HCT116 (cell line): ENCODE measurements around the gene PDK4. TPM values are rescaled to one million over a fixed set of nuclear protein-coding genes. Genes with fewer than 3 reads are reported as not detected.

ENCODE experiments used
- ATAC-seq: fragments of 200-7000 bp; cut with Tn5 transposase; 2 replicates; pipeline ENCODE4 v1.9.1; 2020; ENCODE audit warnings: mild to moderate bottlenecking, moderate library complexity
- BruUV-seq: library from RNA; stranded (reverse); fragments of 400-500 nt; replicated peaks from 2 replicates; lab custom pipeline; 2021; lab: Mats Ljungman, UMichigan
- CTCF ChIA-PET: fragments of 300-600 bp; sonication (Branson Sonifier 250); formaldehyde crosslinking; loops from one replicate; lab custom pipeline; 2021; ENCODE audit warnings: antibody characterized with exemption; lab: Charles Lee
- POLR2A ChIA-PET: fragments of 300-600, 350-600 bp; sonication (Branson Sonifier 250); formaldehyde crosslinking; loops from one replicate; lab custom pipeline; 2021; ENCODE audit warnings: antibody characterized with exemption; lab: Charles Lee
- RAD21 ChIA-PET, 2 experiments: fragments of 300-600 bp; sonication (Branson Sonifier 250); formaldehyde crosslinking; loops; one replicate each; lab custom pipeline; 2023; ENCODE audit warnings: low total read pairs in 2 of 2; ENCODE audit not compliant: uncharacterized antibody in 2 of 2, unreplicated experiment in 2 of 2, low non-redundant PET in 1 of 2; lab: Charles Lee
- DNase-seq: peaks from one replicate; pipeline ENCODE4 v3.0.0-alpha.2; 2010; ENCODE audit warnings: low read depth, low spot score
- H2AFZ ChIP-seq: fragments of 200-600 bp; shearing (Covaris generic), sonication (generic); 2 replicates; pipeline ENCODE4 v1.6.1; 2017; ENCODE audit warnings: low read depth, mixed run types, mixed read lengths, antibody characterized with exemption, low read length; ENCODE audit not compliant: poor library complexity, severe bottlenecking
- H3K27ac ChIP-seq: 2 replicates; pipeline ENCODE4 v1.5.1; 2012; ENCODE audit warnings: low read depth, low read length
- H3K27me3 ChIP-seq: fragments of 200-600 bp; sonication (generic); 2 replicates; pipeline ENCODE4 v1.6.1; 2016; ENCODE audit warnings: mixed run types, low read length, mixed read lengths; ENCODE audit not compliant: insufficient read depth
- H3K36me3 ChIP-seq, 2 experiments: fragments of 200-500 bp in 1 of 2; fragments of 200-600 bp in 1 of 2; sonication (Bioruptor generic) in 1 of 2; sonication (generic) in 1 of 2; 2 replicates each; pipeline versions ENCODE4 v1.5.1 to v1.6.1; 2014 to 2016; ENCODE audit warnings: low read length in 2 of 2, inconsistent platforms in 1 of 2, mixed read lengths in 1 of 2, mixed run types in 1 of 2; ENCODE audit not compliant: insufficient read depth in 2 of 2, control insufficient read depth in 1 of 2
- H3K4me1 ChIP-seq, 2 experiments: fragments of 200-600 bp in 1 of 2; sonication (generic) in 1 of 2; 2 replicates each; pipeline versions ENCODE4 v1.5.1 to v1.6.1; 2012 to 2017; ENCODE audit warnings: low read length in 2 of 2, inconsistent platforms in 1 of 2, mild to moderate bottlenecking in 1 of 2, mixed read lengths in 1 of 2, mixed run types in 1 of 2, moderate library complexity in 1 of 2; ENCODE audit not compliant: insufficient read depth in 2 of 2, control insufficient read depth in 1 of 2
- H3K4me2 ChIP-seq: fragments of 200-600 bp; sonication (generic); 2 replicates; pipeline ENCODE4 v1.6.1; 2017; ENCODE audit warnings: mixed run types, low read length, mixed read lengths
- H3K4me3 ChIP-seq, 2 experiments: fragments of 200-600 bp in 1 of 2; sonication (generic) in 1 of 2; replicated peaks in 1 of 2; 2 replicates each; pipeline ENCODE4 v1.5.1; 2011 to 2016; ENCODE audit warnings: low read length in 2 of 2, control low read depth in 1 of 2, low read depth in 1 of 2, mild to moderate bottlenecking in 1 of 2, mixed read lengths in 1 of 2, mixed run types in 1 of 2
- H3K79me2 ChIP-seq: fragments of 200-600 bp; sonication (generic); 2 replicates; pipeline ENCODE4 v1.6.1; 2017; ENCODE audit warnings: mild to moderate bottlenecking, mixed run types, low read length, moderate library complexity, mixed read lengths; ENCODE audit not compliant: insufficient read depth
- H3K9ac ChIP-seq: fragments of 200-600 bp; sonication (generic); 2 replicates; pipeline ENCODE4 v1.6.1; 2016; ENCODE audit warnings: low read length, mixed read lengths
- H3K9me2 ChIP-seq: fragments of 200-600 bp; sonication (generic), shearing (Covaris generic); 2 replicates; pipeline ENCODE4 v1.6.1; 2017; ENCODE audit warnings: mixed run types, mild to moderate bottlenecking, moderate library complexity; ENCODE audit not compliant: insufficient read depth
- H3K9me3 ChIP-seq, 2 experiments: fragments of 200-500 bp in 1 of 2; fragments of 200-600 bp in 1 of 2; sonication (Bioruptor generic) in 1 of 2; sonication (generic) in 1 of 2; 2 replicates each; pipeline ENCODE4 v1.6.1; 2014 to 2017; ENCODE audit warnings: low read length in 2 of 2, mixed read lengths in 2 of 2, inconsistent platforms in 1 of 2, low read depth in 1 of 2, mild to moderate bottlenecking in 1 of 2, mixed run types in 1 of 2, moderate library complexity in 1 of 2; ENCODE audit not compliant: control insufficient read depth in 1 of 2, insufficient read depth in 1 of 2
- H4K20me1 ChIP-seq: fragments of 200-600 bp; sonication (generic), shearing (Covaris generic); 2 replicates; pipeline ENCODE4 v1.6.1; 2017; ENCODE audit warnings: mixed run types, mild to moderate bottlenecking, moderate library complexity; ENCODE audit not compliant: insufficient read depth
- EGR1 ChIP-seq: IDR thresholded peaks from 2 replicates; pipeline ENCODE4 v1.6.1; 2012; ENCODE audit warnings: low read depth
- EZH2 ChIP-seq: fragments of 200-600 bp; sonication (generic); IDR thresholded peaks from 2 replicates; pipeline ENCODE4 v1.6.1; 2017; ENCODE audit warnings: antibody characterized with exemption, mixed run types
- POLR2AphosphoS5 ChIP-seq: IDR thresholded peaks from 2 replicates; pipeline ENCODE4 v1.6.1; 2011; ENCODE audit warnings: mild to moderate bottlenecking, low read depth, low read length, moderate library complexity
- REST ChIP-seq: IDR thresholded peaks from 2 replicates; pipeline ENCODE4 v1.6.1; 2012; ENCODE audit warnings: low read depth
- SIN3A ChIP-seq: IDR thresholded peaks from 2 replicates; pipeline ENCODE4 v1.6.1; 2012; ENCODE audit warnings: low read depth
- intact Hi-C: fragments of 100-400 bp; cut with micrococcal nuclease; formaldehyde crosslinking; loops from 2 replicates; pipeline ENCODE4 v1.10.0; 2022
- total RNA-seq: library from RNA; stranded (reverse); gene quantifications from one replicate; pipeline ENCODE4 v1.2.1, GENCODE V29; 2021; ENCODE audit not compliant: unreplicated experiment

The PDK4 gene
- total RNA-seq, 1 experiment from 2014 or later: 2.1 TPM

GRCh38 chr7:95584769-95585425, 11.4 kb downstream of the PDK4 start:
- no TSS peak for BruUV-seq
- H3K27ac ChIP-seq: no peak overlapping the region
- no peaks in the 10 kb centered on the region for H4K20me1 ChIP-seq
- no peaks in the 10 kb centered on the region for H3K79me2 ChIP-seq
- H3K4me1 ChIP-seq: no peaks in the 10 kb centered on the region
- H3K9me3 ChIP-seq: no peaks in the 10 kb centered on the region
- CTCF ChIA-PET: no interaction called here
- H2AFZ ChIP-seq: no peak overlapping the region
- TF ChIP-seq EZH2: no peak
- no peak for TF ChIP-seq REST
- no peak for TF ChIP-seq POLR2AphosphoS5
- no peak for TF ChIP-seq EGR1
- no peak for TF ChIP-seq SIN3A
- H3K27me3 ChIP-seq: no peaks in the 10 kb centered on the region
- intact Hi-C loops: no loop called here
- DNase-seq (no peak), ATAC-seq (no peak)
- H3K36me3 ChIP-seq: no peaks in the 10 kb centered on the region
- H3K9me2 ChIP-seq: no peaks in the 10 kb centered on the region
- RAD21 ChIA-PET: no interaction called here
- no peak overlapping the region for H3K9ac ChIP-seq
- H3K4me2 ChIP-seq: no peak overlapping the region
- POLR2A ChIA-PET: no interaction called here
- H3K4me3 ChIP-seq: no peak overlapping the region
